GM12878 (cell line): ENCODE data around the gene CD2AP. TPM values are rescaled to one million over a fixed set of nuclear protein-coding genes. Genes with fewer than 3 reads are reported as not detected.

Experiments
- CBX5 ChIP-seq: sonication (generic); IDR thresholded peaks from 2 replicates; pipeline ENCODE4 v1.6.1; 2016; ENCODE audit warnings: low read depth, moderate library complexity, mild to moderate bottlenecking, inconsistent platforms
- GABPA ChIP-seq: IDR thresholded peaks from 2 replicates; pipeline ENCODE4 v1.6.1; 2014; ENCODE audit warnings: antibody characterized with exemption, low read depth, mild to moderate bottlenecking, inconsistent platforms
- HDAC2 ChIP-seq: fragments of 200-600 bp; sonication (generic); IDR thresholded peaks from 2 replicates; pipeline ENCODE4 v1.6.1; 2017
- HDAC6 ChIP-seq: fragments of 200-600 bp; sonication (generic); IDR thresholded peaks from one replicate; pipeline ENCODE4 v1.8.0; 2017; ENCODE audit warnings: antibody characterized with exemption; ENCODE audit not compliant: unreplicated experiment
- JUNB ChIP-seq: IDR thresholded peaks from 2 replicates; pipeline ENCODE4 v1.6.1; 2016; ENCODE audit warnings: antibody characterized with exemption, mild to moderate bottlenecking
- MEF2A ChIP-seq: IDR thresholded peaks from 2 replicates; pipeline ENCODE4 v1.6.1; 2011; ENCODE audit warnings: low read depth, mild to moderate bottlenecking, low read length, moderate library complexity; ENCODE audit not compliant: insufficient read depth
- MYC ChIP-seq: IDR thresholded peaks from 2 replicates; pipeline ENCODE4 v1.6.1; 2011; ENCODE audit warnings: mild to moderate bottlenecking, low read length, moderate library complexity, inconsistent platforms; ENCODE audit not compliant: insufficient read depth, insufficient replicate concordance, insufficient read length, severe bottlenecking
- POLR2A ChIP-seq: IDR thresholded peaks from 2 replicates; pipeline ENCODE4 v1.6.1; 2011; ENCODE audit warnings: low read depth, mild to moderate bottlenecking, low read length
- POLR2AphosphoS2 ChIP-seq: IDR thresholded peaks from 2 replicates; pipeline ENCODE4 v1.6.1; 2011; ENCODE audit warnings: low read depth, mild to moderate bottlenecking, low read length, improper control_type of control experiment, moderate library complexity
- RAD51 ChIP-seq: fragments of 450-650 bp; IDR thresholded peaks from 2 replicates; pipeline ENCODE4 v1.6.1; 2016; ENCODE audit warnings: moderate library complexity, mild to moderate bottlenecking, inconsistent platforms
- RB1 ChIP-seq: fragments of 450-650 bp; formaldehyde crosslinking; IDR thresholded peaks from 2 replicates; pipeline ENCODE4 v1.6.1; 2017; ENCODE audit warnings: mild to moderate bottlenecking, borderline replicate concordance
- RBBP5 ChIP-seq: fragments of 200-600 bp; sonication (generic); conservative IDR thresholded peaks from 2 replicates; pipeline ENCODE4 v1.6.1; 2016
- SMAD1 ChIP-seq: fragments of 450-650 bp; IDR thresholded peaks from 2 replicates; pipeline ENCODE4 v1.6.1; 2018; ENCODE audit warnings: mild to moderate bottlenecking, low read depth; ENCODE audit not compliant: partially characterized antibody
- SMARCA5 ChIP-seq: fragments of 450-650 bp; IDR thresholded peaks from 2 replicates; pipeline ENCODE4 v1.6.1; 2017; ENCODE audit warnings: mild to moderate bottlenecking
- TAF1 ChIP-seq: IDR thresholded peaks from 2 replicates; pipeline ENCODE4 v1.6.1; 2011; ENCODE audit warnings: mild to moderate bottlenecking, low read depth, low read length, borderline replicate concordance
- ZNF217 ChIP-seq: fragments of 450-650 bp; IDR thresholded peaks from 2 replicates; pipeline ENCODE4 v1.6.1; 2017; ENCODE audit warnings: antibody characterized with exemption, mild to moderate bottlenecking
- polyA plus RNA-seq, 11 experiments: library from polyadenylated mRNA; depleted of rRNA in 4 of 11; unstranded in 6 of 11; stranded (reverse) in 5 of 11; fragments of >200 nt; fragmentation: Nextera tagmentation in 4 of 11; fragmentation: Illumina TruSeq in 1 of 11; extraction: Ambion mirVana in 4 of 11; extraction: Trizol in 1 of 11; gene quantifications; 1 replicate in 1 of 11; 2 replicates in 10 of 11; pipeline versions ENCODE4 v1.2.1 to v1.2.3, GENCODE V29; 2011 to 2016; ENCODE audit warnings: inconsistent platforms in 2 of 11, missing spikeins in 2 of 11, low read depth in 1 of 11
- total RNA-seq, 4 experiments: library from RNA; depleted of rRNA in 3 of 4; stranded (reverse); fragments of >200 nt in 3 of 4; fragmentation: Illumina TruSeq in 1 of 4; extraction: Trizol in 1 of 4; gene quantifications; 2 replicates each; pipeline versions ENCODE4 v1.2.1 to v1.2.3, GENCODE V29; 2013 to 2021
- TF ChIP-seq, protein P1 (sequence below): fragments of 450-650 bp; IDR thresholded peaks from 2 replicates; pipeline ENCODE4 v1.6.1; 2016; ENCODE audit warnings: mild to moderate bottlenecking
- TF ChIP-seq, protein P2 (sequence below): fragments of 450-650 bp; formaldehyde crosslinking; IDR thresholded peaks from 2 replicates; pipeline ENCODE4 v1.5.0; 2022; ENCODE audit warnings: mild to moderate bottlenecking, missing genetic modification characterization
- TF ChIP-seq, protein P3 (sequence below): fragments of 150-350 bp; IDR thresholded peaks from 2 replicates; pipeline ENCODE4 v1.6.1; 2016; ENCODE audit warnings: low read depth, low read length
- TF ChIP-seq, protein P4 (sequence below): fragments of 450-650 bp; IDR thresholded peaks from 2 replicates; pipeline ENCODE4 v1.6.1; 2017; ENCODE audit warnings: low read depth, mild to moderate bottlenecking, moderate library complexity
- TF ChIP-seq, protein P5 (sequence below): fragments of 450-650 bp; IDR thresholded peaks from 2 replicates; pipeline ENCODE4 v1.6.1; 2016; ENCODE audit warnings: mild to moderate bottlenecking

The CD2AP gene
- total and polyA plus RNA-seq, 10 of the 15 experiments (the other 5 are each of a cell fraction or from before 2014, with no cell fraction given), result 5.4 to 46.6 (median 20.9) TPM

DNA sequence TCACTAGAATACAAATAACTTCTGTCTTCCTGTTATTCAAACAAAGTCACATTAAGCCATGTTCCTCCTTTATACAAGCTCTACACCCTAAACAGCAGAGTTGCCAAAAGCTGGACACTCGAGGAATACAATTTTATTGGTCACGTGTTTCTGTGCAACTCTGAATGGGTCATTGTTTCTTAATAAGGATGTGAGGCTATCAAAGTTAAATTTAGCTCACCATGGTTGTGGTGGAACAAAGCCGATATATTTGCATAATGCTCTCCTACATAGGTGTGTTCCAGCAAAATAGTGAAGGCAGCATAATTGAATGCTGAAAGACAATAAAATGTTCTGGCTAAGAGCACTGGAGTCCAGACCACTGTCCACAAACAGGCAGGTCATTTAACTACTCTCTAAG lies 36.9 kb upstream of the CD2AP start (continued):
- no peak for TF ChIP-seq HDAC2
- peak; percentile 69; the same call in 1 of the 2 replicates for TF ChIP-seq ZNF217
- no peak for TF ChIP-seq MYC
- TF ChIP-seq, protein P1, sequence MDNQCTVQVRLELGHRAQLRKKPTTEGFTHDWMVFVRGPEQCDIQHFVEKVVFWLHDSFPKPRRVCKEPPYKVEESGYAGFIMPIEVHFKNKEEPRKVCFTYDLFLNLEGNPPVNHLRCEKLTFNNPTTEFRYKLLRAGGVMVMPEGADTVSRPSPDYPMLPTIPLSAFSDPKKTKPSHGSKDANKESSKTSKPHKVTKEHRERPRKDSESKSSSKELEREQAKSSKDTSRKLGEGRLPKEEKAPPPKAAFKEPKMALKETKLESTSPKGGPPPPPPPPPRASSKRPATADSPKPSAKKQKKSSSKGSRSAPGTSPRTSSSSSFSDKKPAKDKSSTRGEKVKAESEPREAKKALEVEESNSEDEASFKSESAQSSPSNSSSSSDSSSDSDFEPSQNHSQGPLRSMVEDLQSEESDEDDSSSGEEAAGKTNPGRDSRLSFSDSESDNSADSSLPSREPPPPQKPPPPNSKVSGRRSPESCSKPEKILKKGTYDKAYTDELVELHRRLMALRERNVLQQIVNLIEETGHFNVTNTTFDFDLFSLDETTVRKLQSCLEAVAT, result 0 out of 2 replicates have a peak, but pooled peaks have one; percentile 62
- TF ChIP-seq JUNB, result no peak
- TF ChIP-seq, protein P2, sequence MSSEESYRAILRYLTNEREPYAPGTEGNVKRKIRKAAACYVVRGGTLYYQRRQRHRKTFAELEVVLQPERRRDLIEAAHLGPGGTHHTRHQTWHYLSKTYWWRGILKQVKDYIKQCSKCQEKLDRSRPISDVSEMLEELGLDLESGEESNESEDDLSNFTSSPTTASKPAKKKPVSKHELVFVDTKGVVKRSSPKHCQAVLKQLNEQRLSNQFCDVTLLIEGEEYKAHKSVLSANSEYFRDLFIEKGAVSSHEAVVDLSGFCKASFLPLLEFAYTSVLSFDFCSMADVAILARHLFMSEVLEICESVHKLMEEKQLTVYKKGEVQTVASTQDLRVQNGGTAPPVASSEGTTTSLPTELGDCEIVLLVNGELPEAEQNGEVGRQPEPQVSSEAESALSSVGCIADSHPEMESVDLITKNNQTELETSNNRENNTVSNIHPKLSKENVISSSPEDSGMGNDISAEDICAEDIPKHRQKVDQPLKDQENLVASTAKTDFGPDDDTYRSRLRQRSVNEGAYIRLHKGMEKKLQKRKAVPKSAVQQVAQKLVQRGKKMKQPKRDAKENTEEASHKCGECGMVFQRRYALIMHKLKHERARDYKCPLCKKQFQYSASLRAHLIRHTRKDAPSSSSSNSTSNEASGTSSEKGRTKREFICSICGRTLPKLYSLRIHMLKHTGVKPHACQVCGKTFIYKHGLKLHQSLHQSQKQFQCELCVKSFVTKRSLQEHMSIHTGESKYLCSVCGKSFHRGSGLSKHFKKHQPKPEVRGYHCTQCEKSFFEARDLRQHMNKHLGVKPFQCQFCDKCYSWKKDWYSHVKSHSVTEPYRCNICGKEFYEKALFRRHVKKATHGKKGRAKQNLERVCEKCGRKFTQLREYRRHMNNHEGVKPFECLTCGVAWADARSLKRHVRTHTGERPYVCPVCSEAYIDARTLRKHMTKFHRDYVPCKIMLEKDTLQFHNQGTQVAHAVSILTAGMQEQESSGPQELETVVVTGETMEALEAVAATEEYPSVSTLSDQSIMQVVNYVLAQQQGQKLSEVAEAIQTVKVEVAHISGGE, result no peak
- TF ChIP-seq, protein P3, sequence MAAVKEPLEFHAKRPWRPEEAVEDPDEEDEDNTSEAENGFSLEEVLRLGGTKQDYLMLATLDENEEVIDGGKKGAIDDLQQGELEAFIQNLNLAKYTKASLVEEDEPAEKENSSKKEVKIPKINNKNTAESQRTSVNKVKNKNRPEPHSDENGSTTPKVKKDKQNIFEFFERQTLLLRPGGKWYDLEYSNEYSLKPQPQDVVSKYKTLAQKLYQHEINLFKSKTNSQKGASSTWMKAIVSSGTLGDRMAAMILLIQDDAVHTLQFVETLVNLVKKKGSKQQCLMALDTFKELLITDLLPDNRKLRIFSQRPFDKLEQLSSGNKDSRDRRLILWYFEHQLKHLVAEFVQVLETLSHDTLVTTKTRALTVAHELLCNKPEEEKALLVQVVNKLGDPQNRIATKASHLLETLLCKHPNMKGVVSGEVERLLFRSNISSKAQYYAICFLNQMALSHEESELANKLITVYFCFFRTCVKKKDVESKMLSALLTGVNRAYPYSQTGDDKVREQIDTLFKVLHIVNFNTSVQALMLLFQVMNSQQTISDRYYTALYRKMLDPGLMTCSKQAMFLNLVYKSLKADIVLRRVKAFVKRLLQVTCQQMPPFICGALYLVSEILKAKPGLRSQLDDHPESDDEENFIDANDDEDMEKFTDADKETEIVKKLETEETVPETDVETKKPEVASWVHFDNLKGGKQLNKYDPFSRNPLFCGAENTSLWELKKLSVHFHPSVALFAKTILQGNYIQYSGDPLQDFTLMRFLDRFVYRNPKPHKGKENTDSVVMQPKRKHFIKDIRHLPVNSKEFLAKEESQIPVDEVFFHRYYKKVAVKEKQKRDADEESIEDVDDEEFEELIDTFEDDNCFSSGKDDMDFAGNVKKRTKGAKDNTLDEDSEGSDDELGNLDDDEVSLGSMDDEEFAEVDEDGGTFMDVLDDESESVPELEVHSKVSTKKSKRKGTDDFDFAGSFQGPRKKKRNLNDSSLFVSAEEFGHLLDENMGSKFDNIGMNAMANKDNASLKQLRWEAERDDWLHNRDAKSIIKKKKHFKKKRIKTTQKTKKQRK, result no peak
- TF ChIP-seq, protein P4, sequence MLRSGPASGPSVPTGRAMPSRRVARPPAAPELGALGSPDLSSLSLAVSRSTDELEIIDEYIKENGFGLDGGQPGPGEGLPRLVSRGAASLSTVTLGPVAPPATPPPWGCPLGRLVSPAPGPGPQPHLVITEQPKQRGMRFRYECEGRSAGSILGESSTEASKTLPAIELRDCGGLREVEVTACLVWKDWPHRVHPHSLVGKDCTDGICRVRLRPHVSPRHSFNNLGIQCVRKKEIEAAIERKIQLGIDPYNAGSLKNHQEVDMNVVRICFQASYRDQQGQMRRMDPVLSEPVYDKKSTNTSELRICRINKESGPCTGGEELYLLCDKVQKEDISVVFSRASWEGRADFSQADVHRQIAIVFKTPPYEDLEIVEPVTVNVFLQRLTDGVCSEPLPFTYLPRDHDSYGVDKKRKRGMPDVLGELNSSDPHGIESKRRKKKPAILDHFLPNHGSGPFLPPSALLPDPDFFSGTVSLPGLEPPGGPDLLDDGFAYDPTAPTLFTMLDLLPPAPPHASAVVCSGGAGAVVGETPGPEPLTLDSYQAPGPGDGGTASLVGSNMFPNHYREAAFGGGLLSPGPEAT, result no peak; the same call in 1 of the 2 replicates
- TF ChIP-seq RAD51, result peak; percentile 96
- TF ChIP-seq RB1, result no peak
- TF ChIP-seq SMARCA5, result no peak
- no peak for TF ChIP-seq POLR2A
- 0 out of 2 replicates have a peak, but pooled peaks have one; percentile 9 for TF ChIP-seq GABPA
- peak; percentile 91 for TF ChIP-seq MEF2A
- TF ChIP-seq CBX5, result no peak
- TF ChIP-seq POLR2AphosphoS2, result no peak
- TF ChIP-seq SMAD1, result no peak
- no peak for TF ChIP-seq HDAC6
- TF ChIP-seq RBBP5, result no peak
- TF ChIP-seq, protein P5, sequence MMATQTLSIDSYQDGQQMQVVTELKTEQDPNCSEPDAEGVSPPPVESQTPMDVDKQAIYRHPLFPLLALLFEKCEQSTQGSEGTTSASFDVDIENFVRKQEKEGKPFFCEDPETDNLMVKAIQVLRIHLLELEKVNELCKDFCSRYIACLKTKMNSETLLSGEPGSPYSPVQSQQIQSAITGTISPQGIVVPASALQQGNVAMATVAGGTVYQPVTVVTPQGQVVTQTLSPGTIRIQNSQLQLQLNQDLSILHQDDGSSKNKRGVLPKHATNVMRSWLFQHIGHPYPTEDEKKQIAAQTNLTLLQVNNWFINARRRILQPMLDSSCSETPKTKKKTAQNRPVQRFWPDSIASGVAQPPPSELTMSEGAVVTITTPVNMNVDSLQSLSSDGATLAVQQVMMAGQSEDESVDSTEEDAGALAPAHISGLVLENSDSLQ, result no peak
- TF ChIP-seq TAF1, result no peak
